ENCODE data around the gene TMEM42.
"Not testable (repeated sequence)": the region's sequence is repeated elsewhere in the genome, so short reads cannot be mapped to it uniquely, and the experiment has no call there.

Gene TMEM42

GRCh38 chr3:44861412-44862225, at the start of gene TMEM42:
Gene TMEM42, plus strand, starts transcription at chr3:44861912. Its CDS starts 13 bp downstream, at chr3:44861925.
- DNase-seq (ENCODE audit: low read depth), result peak; percentile 85

- DNase-seq (ENCODE audit: low read depth), result no peak
Measured at GRCh38 chr3:44814751-44815150, 47.0 kb upstream of the TMEM42 start.

GRCh38 chr3:44816334-44816733, 45.4 kb upstream of the TMEM42 start:
- not testable (repeated sequence) for DNase-seq (ENCODE audit: low read depth)

- not testable (repeated sequence) for DNase-seq (ENCODE audit: low read depth)
Measured at GRCh38 chr3:44821206-44821605, 40.5 kb upstream of the TMEM42 start.

GRCh38 chr3:44825264-44825925, 36.3 kb upstream of the TMEM42 start:
- no peak for DNase-seq (ENCODE audit: low read depth)

- DNase-seq (ENCODE audit: low read depth), result no peak
Measured at GRCh38 chr3:44827196-44827595, 34.5 kb upstream of the TMEM42 start.

GRCh38 chr3:44831232-44831631, 30.5 kb upstream of the TMEM42 start:
- no peak for DNase-seq (ENCODE audit: low read depth)

- no peak for DNase-seq (ENCODE audit: low read depth)
Measured at GRCh38 chr3:44832032-44832431, 29.7 kb upstream of the TMEM42 start.

GRCh38 chr3:44832965-44833364, 28.7 kb upstream of the TMEM42 start:
- DNase-seq (ENCODE audit: low read depth), result no peak

GRCh38 chr3:44833394-44833793, 28.3 kb upstream of the TMEM42 start:
- DNase-seq (ENCODE audit: low read depth), result no peak

- DNase-seq (ENCODE audit: low read depth), result no peak
Measured at GRCh38 chr3:44835684-44836083, 26.0 kb upstream of the TMEM42 start.

GRCh38 chr3:44842376-44842775, 19.3 kb upstream of the TMEM42 start:
- no peak for DNase-seq (ENCODE audit: low read depth)

GRCh38 chr3:44845528-44846520, 15.9 kb upstream of the TMEM42 start:
- no peak for DNase-seq (ENCODE audit: low read depth)

- DNase-seq (ENCODE audit: low read depth), result no peak
Measured at GRCh38 chr3:44848634-44849033, 13.1 kb upstream of the TMEM42 start.

- not testable (repeated sequence) for DNase-seq (ENCODE audit: low read depth)
Measured at GRCh38 chr3:44856663-44857062, 5.0 kb upstream of the TMEM42 start.

GRCh38 chr3:44860117-44860516, 1.6 kb upstream of the TMEM42 start:
- no peak for DNase-seq (ENCODE audit: low read depth)

- DNase-seq (ENCODE audit: low read depth), result no peak
Measured at GRCh38 chr3:44862226-44862637, 520 bp downstream of the TMEM42 start.

GRCh38 chr3:44865272-44866035, 3.7 kb downstream of the TMEM42 start:
- no peak for DNase-seq (ENCODE audit: low read depth)

- DNase-seq (ENCODE audit: low read depth), result no peak
Measured at GRCh38 chr3:44867421-44868111, 5.9 kb downstream of the TMEM42 start.

GRCh38 chr3:44870375-44871061, 8.8 kb downstream of the TMEM42 start:
- DNase-seq (ENCODE audit: low read depth), result no peak

Measured in CMK (cell line).